ENCODE data around the gene PPP2R5B.

GRCh38 chr11:64923151-64923661 lies 1.3 kb upstream of the PPP2R5B start:
- TF ChIP-seq CTCF (IDR thresholded peaks at IDR 0.05) = no peak
- TF ChIP-seq POLR2AphosphoS5 (IDR thresholded peaks at IDR 0.05; ENCODE audit: low read depth, low read length) = no peak
- TF ChIP-seq SIN3A (IDR thresholded peaks at IDR 0.05; ENCODE audit: borderline replicate concordance, insufficient read depth, low read depth, low read length) = no peak
- TF ChIP-seq TCF7L2 (IDR thresholded peaks at IDR 0.05; ENCODE audit: low read depth, low read length) = no peak

Measured in Panc1 (cell line).